Measurements from ENCODE around the gene CHAMP1.
A peak's percentile ranks its signal among the peaks of the same experiment; 100 is the strongest.
"Not testable (repeated sequence)": the region's sequence is repeated elsewhere in the genome, so short reads cannot be mapped to it uniquely, and the experiment has no call there.

Gene CHAMP1

GRCh38 chr13:114338959-114339358 is 24.7 kb downstream of the CHAMP1 start:
- no peak for DNase-seq

- DNase-seq: peak; percentile 40
Observed at GRCh38 chr13:114339857-114340534, 25.7 kb downstream of the CHAMP1 start.

GRCh38 chr13:114341003-114341777 is 26.9 kb downstream of the CHAMP1 start:
- no peak for DNase-seq

- DNase-seq: not testable (repeated sequence)
Observed at GRCh38 chr13:114347256-114347655, 33.0 kb downstream of the CHAMP1 start.

GRCh38 chr13:114352763-114353162 is 38.5 kb downstream of the CHAMP1 start:
- not testable (repeated sequence) for DNase-seq

GRCh38 chr13:114353382-114353781 is 39.1 kb downstream of the CHAMP1 start:
- DNase-seq: not testable (repeated sequence)

Measured in activated gamma-delta T cell treated with Interleukin-2 at 50 U/mL for 16 hours (primary cell).